ENCODE measurements around the gene LURAP1L. TPM values are rescaled to one million over a fixed set of nuclear protein-coding genes. Genes with fewer than 3 reads are reported as not detected.

The LURAP1L gene
- total RNA-seq, 4 donors from 2014 or later: 9.6 to 26.0 (median 12.6) TPM

GRCh38 chr9:12798066-12798770 is 23.4 kb downstream of the LURAP1L start:
- no peaks in the 10 kb centered on the region for H3K36me3 ChIP-seq
- H3K9me3 ChIP-seq: no peaks in the 10 kb centered on the region
- no peak overlapping the region for H3K4me3 ChIP-seq
- H3K27ac ChIP-seq: no peak overlapping the region
- DNase-seq (ENCODE audit: low spot score in 2 of 2): no peak
- peaks cover 13% of the 10 kb centered on the region for H3K4me1 ChIP-seq
- TF ChIP-seq POLR2AphosphoS5 (IDR thresholded peaks at IDR 0.05): no peak
- TF ChIP-seq POLR2A (IDR thresholded peaks at IDR 0.05): no peak
- no peaks in the 10 kb centered on the region for H3K27me3 ChIP-seq
- WGBS: 35% methylated on average over 1 of the region's 1 CpG

- H3K4me1 ChIP-seq: peaks cover 4% of the 10 kb centered on the region
- H3K27ac ChIP-seq: no peak overlapping the region
- no peak for TF ChIP-seq EP300 (IDR thresholded peaks at IDR 0.05)
- no peak for TF ChIP-seq CTCF (IDR thresholded peaks at IDR 0.05)
- no peak for TF ChIP-seq POLR2A (IDR thresholded peaks at IDR 0.05)
- no peak for TF ChIP-seq POLR2AphosphoS5 (IDR thresholded peaks at IDR 0.05)
- no peak for DNase-seq (ENCODE audit: low spot score in 2 of 2)
- H3K36me3 ChIP-seq: no peaks in the 10 kb centered on the region
- H3K4me3 ChIP-seq: no peak overlapping the region
- H3K27me3 ChIP-seq: no peaks in the 10 kb centered on the region
- 100% methylated on average over 2 of the region's 2 CpGs for WGBS
- no peaks in the 10 kb centered on the region for H3K9me3 ChIP-seq
Observed at GRCh38 chr9:12801187-12801586, 26.4 kb downstream of the LURAP1L start.

- Histone ChIP-seq H3K27ac (no peak overlapping the region), H3K27me3 (no peaks in the 10 kb centered on the region), H3K4me1 (peaks cover 4% of the 10 kb centered on the region), H3K9me3 (no peaks in the 10 kb centered on the region), H3K36me3 (no peaks in the 10 kb centered on the region), H3K4me3 (no peak overlapping the region)
- TF ChIP-seq CTCF (IDR thresholded peaks at IDR 0.05): no peak
- no peak for DNase-seq (ENCODE audit: low spot score in 2 of 2)
Observed at GRCh38 chr9:12801663-12802062, 26.8 kb downstream of the LURAP1L start.

GRCh38 chr9:12802093-12802492 is 27.3 kb downstream of the LURAP1L start:
- WGBS: 80% methylated on average over 1 of the region's 1 CpG
- Histone ChIP-seq H3K27ac (no peak overlapping the region), H3K4me3 (no peak overlapping the region), H3K36me3 (no peaks in the 10 kb centered on the region), H3K9me3 (no peaks in the 10 kb centered on the region), H3K4me1 (peaks cover 4% of the 10 kb centered on the region), H3K27me3 (no peaks in the 10 kb centered on the region)
- no peak for DNase-seq (ENCODE audit: low spot score in 2 of 2)
- TF ChIP-seq CTCF (IDR thresholded peaks at IDR 0.05): no peak
- no peak for TF ChIP-seq EP300 (IDR thresholded peaks at IDR 0.05)
- no peak for TF ChIP-seq POLR2AphosphoS5 (IDR thresholded peaks at IDR 0.05)
- TF ChIP-seq POLR2A (IDR thresholded peaks at IDR 0.05): no peak

- WGBS: 90% methylated on average over 1 of the region's 1 CpG
- H3K4me3 ChIP-seq: no peak overlapping the region
- H3K36me3 ChIP-seq: no peaks in the 10 kb centered on the region
- H3K27me3 ChIP-seq: no peaks in the 10 kb centered on the region
- no peak for DNase-seq (ENCODE audit: low spot score in 2 of 2)
- no peaks in the 10 kb centered on the region for H3K9me3 ChIP-seq
- no peak for TF ChIP-seq POLR2A (IDR thresholded peaks at IDR 0.05)
- no peak for TF ChIP-seq POLR2AphosphoS5 (IDR thresholded peaks at IDR 0.05)
- no peak for TF ChIP-seq CTCF (IDR thresholded peaks at IDR 0.05)
- TF ChIP-seq EP300 (IDR thresholded peaks at IDR 0.05): no peak
- H3K4me1 ChIP-seq: peaks cover under 1% of the 10 kb centered on the region
- H3K27ac ChIP-seq: no peak overlapping the region
Observed at GRCh38 chr9:12808569-12808968, 33.7 kb downstream of the LURAP1L start.

- WGBS: 72% methylated on average over 2 of the region's 2 CpGs
Observed at GRCh38 chr9:12809720-12810119, 34.9 kb downstream of the LURAP1L start.

More at GRCh38 chr9:12809720-12810119, 34.9 kb downstream of the LURAP1L start:
- Histone ChIP-seq H3K27me3 (no peaks in the 10 kb centered on the region), H3K4me1 (peaks cover 12% of the 10 kb centered on the region), H3K4me3 (no peak overlapping the region), H3K36me3 (no peaks in the 10 kb centered on the region), H3K27ac (no peak overlapping the region), H3K9me3 (no peaks in the 10 kb centered on the region)
- no peak for TF ChIP-seq POLR2A (IDR thresholded peaks at IDR 0.05)
- no peak for TF ChIP-seq CTCF (IDR thresholded peaks at IDR 0.05)
- no peak for TF ChIP-seq POLR2AphosphoS5 (IDR thresholded peaks at IDR 0.05)
- TF ChIP-seq EP300 (IDR thresholded peaks at IDR 0.05): no peak
- DNase-seq (ENCODE audit: low spot score in 2 of 2): no peak

Data from suprapubic skin (tissue), 4 donors.